K562 (cell line): ENCODE data around the gene LSS. TPM values are rescaled to one million over a fixed set of nuclear protein-coding genes. Genes with fewer than 3 reads are reported as not detected.

Experiments
- BDP1 ChIP-seq: IDR thresholded peaks from 3 replicates; pipeline ENCODE4 v1.6.1; 2011; ENCODE audit not compliant: insufficient read length, insufficient read depth
- CHD4 ChIP-seq: fragments of 200-600 bp; sonication (generic); IDR thresholded peaks from 3 replicates; pipeline ENCODE4 v1.6.1; 2012; ENCODE audit warnings: low read depth, mild to moderate bottlenecking, mixed read lengths, low read length, inconsistent platforms; ENCODE audit not compliant: insufficient read depth, insufficient replicate concordance, poor library complexity, severe bottlenecking
- COPS2 ChIP-seq: fragments of 450-650 bp; conservative IDR thresholded peaks from 2 replicates; pipeline ENCODE4 v1.6.1; 2016; ENCODE audit warnings: mild to moderate bottlenecking, moderate library complexity
- GATAD2B ChIP-seq: fragments of 450-650 bp; IDR thresholded peaks from 2 replicates; pipeline ENCODE4 v1.6.1; 2017; ENCODE audit warnings: mild to moderate bottlenecking, borderline replicate concordance
- HDAC2 ChIP-seq: fragments of 450-650 bp; IDR thresholded peaks from 2 replicates; pipeline ENCODE4 v1.6.1; 2016; ENCODE audit warnings: mild to moderate bottlenecking
- HNRNPL ChIP-seq: fragments of 200-400 bp; formaldehyde crosslinking; IDR thresholded peaks from 2 replicates; pipeline ENCODE4 v1.6.1; 2017; ENCODE audit warnings: low read depth, mild to moderate bottlenecking, low read length
- JUN ChIP-seq, 2 experiments: sonication (generic) in 1 of 2; formaldehyde crosslinking in 1 of 2; IDR thresholded peaks; 2 replicates each; pipeline versions ENCODE4 v1.6.1 to v1.8.0; 2012 to 2022; ENCODE audit warnings: borderline replicate concordance in 2 of 2, mild to moderate bottlenecking in 2 of 2, improper control_type of control experiment in 1 of 2, low read depth in 1 of 2, low read length in 1 of 2, missing genetic modification reagents in 1 of 2
- KDM5B ChIP-seq: fragments of 200-600 bp; sonication (generic); IDR thresholded peaks from 2 replicates; pipeline ENCODE4 v1.6.1; 2012; ENCODE audit warnings: low read depth, mild to moderate bottlenecking, moderate library complexity, low read length, control low read depth, inconsistent platforms; ENCODE audit not compliant: insufficient replicate concordance
- KLF1 ChIP-seq: fragments of 450-650 bp; IDR thresholded peaks from 2 replicates; pipeline ENCODE4 v1.6.1; 2016; ENCODE audit warnings: missing genetic modification characterization, missing compliant biosample characterization
- NR1H2 ChIP-seq: sonication (generic); formaldehyde crosslinking; IDR thresholded peaks from 2 replicates; pipeline ENCODE4 v1.4.0; 2020; ENCODE audit warnings: mild to moderate bottlenecking, missing genetic modification reagents
- SLC30A9 ChIP-seq: fragments of 250-450 bp; sonication (Bioruptor Pico); IDR thresholded peaks from 2 replicates; pipeline ENCODE4 v1.8.0; 2022; ENCODE audit warnings: mild to moderate bottlenecking, moderate library complexity
- TBP ChIP-seq: optimal IDR thresholded peaks from 2 replicates; pipeline ENCODE3; 2011; ENCODE audit warnings: low read depth, low read length, improper control_type of control experiment
- U2AF1 ChIP-seq: fragments of 200-400 bp; formaldehyde crosslinking; optimal IDR thresholded peaks from 2 replicates; pipeline ENCODE3; 2017; ENCODE audit warnings: mild to moderate bottlenecking, low read depth, low read length, moderate library complexity
- polyA plus RNA-seq, 8 experiments: library from polyadenylated mRNA; depleted of rRNA in 4 of 8; stranded (reverse) in 5 of 8; unstranded in 3 of 8; fragments of >200 nt; fragmentation: Nextera tagmentation in 2 of 8; fragmentation: Illumina TruSeq in 1 of 8; extraction: Ambion mirVana in 2 of 8; extraction: Trizol in 1 of 8; gene quantifications; 2 replicates each; pipeline versions ENCODE4 v1.2.1 to v1.2.3, GENCODE V29; 2011 to 2014; ENCODE audit warnings: inconsistent platforms in 1 of 8, missing spikeins in 1 of 8
- total RNA-seq, 7 experiments: library from RNA; depleted of rRNA in 6 of 7; stranded (reverse); fragments of >200 nt in 6 of 7; fragmentation: Illumina TruSeq in 2 of 7; extraction: Trizol in 2 of 7; gene quantifications; 2 replicates each; pipeline versions ENCODE4 v1.2.1 to v1.2.3, GENCODE V29; 2011 to 2021; ENCODE audit warnings: low replicate concordance in 1 of 7
- TF ChIP-seq, protein P1 (sequence below): fragments of 250-450 bp; sonication (Bioruptor Pico); IDR thresholded peaks from 2 replicates; pipeline ENCODE4 v1.5.0; 2020; ENCODE audit warnings: mild to moderate bottlenecking
- TF ChIP-seq, protein P2 (sequence below): fragments of 250-450 bp; sonication (Bioruptor Pico); IDR thresholded peaks from 2 replicates; pipeline ENCODE4 v1.8.0; 2022; ENCODE audit warnings: moderate library complexity, mild to moderate bottlenecking, inconsistent platforms
- TF ChIP-seq, protein P3 (sequence below): sonication (generic); formaldehyde crosslinking; IDR thresholded peaks from 2 replicates; pipeline ENCODE4 v1.8.0; 2022; ENCODE audit warnings: mild to moderate bottlenecking, missing genetic modification reagents
- TF ChIP-seq, protein P4 (sequence below): sonication (generic); formaldehyde crosslinking; IDR thresholded peaks from 2 replicates; pipeline ENCODE4 v1.8.0; 2022; ENCODE audit warnings: mild to moderate bottlenecking, missing genetic modification reagents
- TF ChIP-seq, protein P5 (sequence below): fragments of 250-450 bp; sonication (Bioruptor Pico); IDR thresholded peaks from 2 replicates; pipeline ENCODE4 v1.5.0; 2020; ENCODE audit warnings: mild to moderate bottlenecking, borderline replicate concordance
- TF ChIP-seq, protein P6 (sequence below): sonication (generic); formaldehyde crosslinking; IDR thresholded peaks from 2 replicates; pipeline ENCODE4 v1.8.1; 2023; ENCODE audit warnings: mild to moderate bottlenecking, missing genetic modification reagents
- TF ChIP-seq, protein P7 (sequence below): fragments of 250-450 bp; sonication (Bioruptor Pico); IDR thresholded peaks from 2 replicates; pipeline ENCODE4 v1.8.0; 2021; ENCODE audit warnings: borderline replicate concordance, mild to moderate bottlenecking, moderate library complexity; ENCODE audit not compliant: poor library complexity, severe bottlenecking

LSS gene
- total and polyA plus RNA-seq, 9 of the 15 experiments (the other 6 are each of a cell fraction or from before 2014, with no cell fraction given) = 2.2 to 89.5 (median 37.4) TPM

DNA sequence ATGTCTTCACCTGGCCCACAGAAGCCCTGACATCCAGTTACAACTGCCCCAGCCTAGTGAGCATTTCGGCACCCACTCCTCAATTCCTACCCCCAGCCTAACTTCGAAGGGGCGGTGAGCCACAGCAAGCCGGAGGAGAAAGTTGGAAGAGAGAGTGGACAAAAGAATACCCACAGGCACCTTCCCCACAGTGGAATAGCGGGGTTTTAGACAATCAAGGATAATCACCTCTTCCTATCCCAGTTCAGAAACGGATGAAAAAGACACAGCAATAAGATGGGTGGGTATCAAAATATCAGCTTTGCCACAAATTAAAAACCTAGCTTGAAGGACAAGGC, 1.3 kb upstream of the LSS start (continued):
- TF ChIP-seq JUN (IDR thresholded peaks at IDR 0.05; ENCODE audit: borderline replicate concordance, low read depth, low read length) (no peak), JUN (CRISPR knock-in tag; IDR thresholded peaks at IDR 0.05; ENCODE audit: borderline replicate concordance) (no peak), COPS2 (no peak), BDP1 (no peak), HDAC2 (no peak), TBP (no peak), NR1H2 (peak; percentile 82; the same call in 1 of the 2 replicates), SLC30A9 (CRISPR knock-in tag) (no peak), HNRNPL (no peak), GATAD2B (no peak), KLF1 (no peak), KDM5B (peak; percentile 7), CHD4 (no peak), U2AF1 (no peak)
- TF ChIP-seq, protein P1, sequence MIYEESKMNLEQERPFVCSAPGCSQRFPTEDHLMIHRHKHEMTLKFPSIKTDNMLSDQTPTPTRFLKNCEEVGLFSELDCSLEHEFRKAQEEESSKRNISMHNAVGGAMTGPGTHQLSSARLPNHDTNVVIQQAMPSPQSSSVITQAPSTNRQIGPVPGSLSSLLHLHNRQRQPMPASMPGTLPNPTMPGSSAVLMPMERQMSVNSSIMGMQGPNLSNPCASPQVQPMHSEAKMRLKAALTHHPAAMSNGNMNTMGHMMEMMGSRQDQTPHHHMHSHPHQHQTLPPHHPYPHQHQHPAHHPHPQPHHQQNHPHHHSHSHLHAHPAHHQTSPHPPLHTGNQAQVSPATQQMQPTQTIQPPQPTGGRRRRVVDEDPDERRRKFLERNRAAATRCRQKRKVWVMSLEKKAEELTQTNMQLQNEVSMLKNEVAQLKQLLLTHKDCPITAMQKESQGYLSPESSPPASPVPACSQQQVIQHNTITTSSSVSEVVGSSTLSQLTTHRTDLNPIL (CRISPR knock-in tag) = no peak
- TF ChIP-seq, protein P2, sequence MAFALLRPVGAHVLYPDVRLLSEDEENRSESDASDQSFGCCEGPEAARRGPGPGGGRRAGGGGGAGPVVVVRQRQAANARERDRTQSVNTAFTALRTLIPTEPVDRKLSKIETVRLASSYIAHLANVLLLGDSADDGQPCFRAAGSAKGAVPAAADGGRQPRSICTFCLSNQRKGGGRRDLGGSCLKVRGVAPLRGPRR = no peak
- TF ChIP-seq, protein P3, sequence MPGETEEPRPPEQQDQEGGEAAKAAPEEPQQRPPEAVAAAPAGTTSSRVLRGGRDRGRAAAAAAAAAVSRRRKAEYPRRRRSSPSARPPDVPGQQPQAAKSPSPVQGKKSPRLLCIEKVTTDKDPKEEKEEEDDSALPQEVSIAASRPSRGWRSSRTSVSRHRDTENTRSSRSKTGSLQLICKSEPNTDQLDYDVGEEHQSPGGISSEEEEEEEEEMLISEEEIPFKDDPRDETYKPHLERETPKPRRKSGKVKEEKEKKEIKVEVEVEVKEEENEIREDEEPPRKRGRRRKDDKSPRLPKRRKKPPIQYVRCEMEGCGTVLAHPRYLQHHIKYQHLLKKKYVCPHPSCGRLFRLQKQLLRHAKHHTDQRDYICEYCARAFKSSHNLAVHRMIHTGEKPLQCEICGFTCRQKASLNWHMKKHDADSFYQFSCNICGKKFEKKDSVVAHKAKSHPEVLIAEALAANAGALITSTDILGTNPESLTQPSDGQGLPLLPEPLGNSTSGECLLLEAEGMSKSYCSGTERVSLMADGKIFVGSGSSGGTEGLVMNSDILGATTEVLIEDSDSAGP (CRISPR knock-in tag) = 0 out of 2 replicates have a peak, but pooled peaks have one; percentile 45
- TF ChIP-seq, protein P4, sequence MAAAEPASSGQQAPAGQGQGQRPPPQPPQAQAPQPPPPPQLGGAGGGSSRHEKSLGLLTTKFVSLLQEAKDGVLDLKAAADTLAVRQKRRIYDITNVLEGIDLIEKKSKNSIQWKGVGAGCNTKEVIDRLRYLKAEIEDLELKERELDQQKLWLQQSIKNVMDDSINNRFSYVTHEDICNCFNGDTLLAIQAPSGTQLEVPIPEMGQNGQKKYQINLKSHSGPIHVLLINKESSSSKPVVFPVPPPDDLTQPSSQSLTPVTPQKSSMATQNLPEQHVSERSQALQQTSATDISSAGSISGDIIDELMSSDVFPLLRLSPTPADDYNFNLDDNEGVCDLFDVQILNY (CRISPR knock-in tag) = 0 out of 2 replicates have a peak, but pooled peaks have one; percentile 71
- TF ChIP-seq, protein P5, sequence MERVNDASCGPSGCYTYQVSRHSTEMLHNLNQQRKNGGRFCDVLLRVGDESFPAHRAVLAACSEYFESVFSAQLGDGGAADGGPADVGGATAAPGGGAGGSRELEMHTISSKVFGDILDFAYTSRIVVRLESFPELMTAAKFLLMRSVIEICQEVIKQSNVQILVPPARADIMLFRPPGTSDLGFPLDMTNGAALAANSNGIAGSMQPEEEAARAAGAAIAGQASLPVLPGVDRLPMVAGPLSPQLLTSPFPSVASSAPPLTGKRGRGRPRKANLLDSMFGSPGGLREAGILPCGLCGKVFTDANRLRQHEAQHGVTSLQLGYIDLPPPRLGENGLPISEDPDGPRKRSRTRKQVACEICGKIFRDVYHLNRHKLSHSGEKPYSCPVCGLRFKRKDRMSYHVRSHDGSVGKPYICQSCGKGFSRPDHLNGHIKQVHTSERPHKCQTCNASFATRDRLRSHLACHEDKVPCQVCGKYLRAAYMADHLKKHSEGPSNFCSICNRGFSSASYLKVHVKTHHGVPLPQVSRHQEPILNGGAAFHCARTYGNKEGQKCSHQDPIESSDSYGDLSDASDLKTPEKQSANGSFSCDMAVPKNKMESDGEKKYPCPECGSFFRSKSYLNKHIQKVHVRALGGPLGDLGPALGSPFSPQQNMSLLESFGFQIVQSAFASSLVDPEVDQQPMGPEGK (CRISPR knock-in tag) = no peak
- TF ChIP-seq, protein P6, sequence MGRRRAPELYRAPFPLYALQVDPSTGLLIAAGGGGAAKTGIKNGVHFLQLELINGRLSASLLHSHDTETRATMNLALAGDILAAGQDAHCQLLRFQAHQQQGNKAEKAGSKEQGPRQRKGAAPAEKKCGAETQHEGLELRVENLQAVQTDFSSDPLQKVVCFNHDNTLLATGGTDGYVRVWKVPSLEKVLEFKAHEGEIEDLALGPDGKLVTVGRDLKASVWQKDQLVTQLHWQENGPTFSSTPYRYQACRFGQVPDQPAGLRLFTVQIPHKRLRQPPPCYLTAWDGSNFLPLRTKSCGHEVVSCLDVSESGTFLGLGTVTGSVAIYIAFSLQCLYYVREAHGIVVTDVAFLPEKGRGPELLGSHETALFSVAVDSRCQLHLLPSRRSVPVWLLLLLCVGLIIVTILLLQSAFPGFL (CRISPR knock-in tag) = no peak
- TF ChIP-seq, protein P7, sequence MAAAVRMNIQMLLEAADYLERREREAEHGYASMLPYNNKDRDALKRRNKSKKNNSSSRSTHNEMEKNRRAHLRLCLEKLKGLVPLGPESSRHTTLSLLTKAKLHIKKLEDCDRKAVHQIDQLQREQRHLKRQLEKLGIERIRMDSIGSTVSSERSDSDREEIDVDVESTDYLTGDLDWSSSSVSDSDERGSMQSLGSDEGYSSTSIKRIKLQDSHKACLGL = no peak
